Lower leg skin (tissue), 4 donors: ENCODE results near the gene FDCSP. TPM values are rescaled to one million over a fixed set of nuclear protein-coding genes. Genes with fewer than 3 reads are reported as not detected.

ENCODE experiments used
- DNase-seq, 2 donors: peaks; one replicate each; pipeline ENCODE4 v3.0.0-alpha.2; 2019; ENCODE audit warnings: low spot score in 2 of 2
- H3K4me3 ChIP-seq: fragments of 200-600 bp; sonication (generic); 2 replicates; pipeline ENCODE4 v1.5.1; 2017; ENCODE audit warnings: mild to moderate bottlenecking, low read depth; ENCODE audit not compliant: poor library complexity, severe bottlenecking
- POLR2A ChIP-seq, 2 donors: fragments of 450-650 bp; IDR thresholded peaks; one replicate each; pipeline ENCODE4 v1.6.1; 2016 to 2017; ENCODE audit warnings: antibody characterized with exemption in 2 of 2, mild to moderate bottlenecking in 1 of 2, moderate library complexity in 1 of 2
- WGBS, 2 donors: methylation state at CpG; one replicate each; pipeline ENCODE4 v1.1.5; 2018; 5-methylcytosine and 5-hydroxymethylcytosine counted together
- intact Hi-C: fragments of 100-400 bp; cut with DNase I; formaldehyde crosslinking; loops from one replicate; pipeline ENCODE4 v1.15.0; 2023; ENCODE audit warnings: low total_unique reads
- total RNA-seq, 4 donors: library from RNA; depleted of rRNA; stranded (reverse); fragments of >200 nt; gene quantifications; one replicate each; pipeline ENCODE4 v1.1.0, GENCODE V29; 2016
- TF ChIP-seq, protein P1 (sequence below), 3 donors: fragments of 450-650 bp; IDR thresholded peaks; one replicate each; pipeline ENCODE4 v1.5.1; 2016; ENCODE audit warnings: antibody characterized with exemption in 3 of 3, mild to moderate bottlenecking in 3 of 3, moderate library complexity in 2 of 3

The FDCSP gene
- total RNA-seq, 4 donors from 2014 or later: not detected

DNA sequence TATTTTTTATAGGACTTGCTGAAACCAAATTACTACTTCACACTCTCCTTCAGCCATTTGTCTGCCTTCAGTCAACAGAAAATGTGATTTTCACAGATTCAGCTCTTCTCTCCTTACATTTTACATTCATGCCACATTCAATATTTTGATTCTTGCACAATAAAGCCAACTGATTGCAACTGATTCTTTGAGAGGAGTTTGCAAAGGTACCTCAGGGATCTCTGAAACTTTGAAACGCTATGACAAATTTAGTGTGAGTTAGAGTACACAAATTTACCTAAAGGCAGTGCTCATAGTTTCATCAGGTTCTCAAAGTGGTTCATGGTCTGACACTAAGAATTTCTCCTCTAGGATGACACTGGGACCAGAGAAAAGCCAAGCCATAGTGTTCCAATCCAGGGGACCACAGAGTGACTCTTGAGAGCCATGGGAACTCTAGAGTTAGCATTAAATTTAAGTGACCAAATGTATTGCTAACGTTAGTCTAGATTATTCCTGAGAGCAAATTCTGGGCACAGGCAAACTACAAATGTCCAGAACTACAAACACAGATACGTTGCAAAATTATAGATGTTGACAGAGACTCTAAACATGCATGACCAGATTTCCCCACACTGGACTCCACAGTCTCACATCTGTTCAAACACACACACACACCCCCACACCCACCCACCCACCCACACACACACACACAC is 25.5 kb downstream of the FDCSP start:
- DNase-seq: no peak
- 79 to 83% methylated on average over 3 of the region's 3 CpGs for WGBS, 2 donors
- H3K4me3 ChIP-seq: no peak overlapping the region
- intact Hi-C loops: no loop called here
- TF ChIP-seq, protein P1, sequence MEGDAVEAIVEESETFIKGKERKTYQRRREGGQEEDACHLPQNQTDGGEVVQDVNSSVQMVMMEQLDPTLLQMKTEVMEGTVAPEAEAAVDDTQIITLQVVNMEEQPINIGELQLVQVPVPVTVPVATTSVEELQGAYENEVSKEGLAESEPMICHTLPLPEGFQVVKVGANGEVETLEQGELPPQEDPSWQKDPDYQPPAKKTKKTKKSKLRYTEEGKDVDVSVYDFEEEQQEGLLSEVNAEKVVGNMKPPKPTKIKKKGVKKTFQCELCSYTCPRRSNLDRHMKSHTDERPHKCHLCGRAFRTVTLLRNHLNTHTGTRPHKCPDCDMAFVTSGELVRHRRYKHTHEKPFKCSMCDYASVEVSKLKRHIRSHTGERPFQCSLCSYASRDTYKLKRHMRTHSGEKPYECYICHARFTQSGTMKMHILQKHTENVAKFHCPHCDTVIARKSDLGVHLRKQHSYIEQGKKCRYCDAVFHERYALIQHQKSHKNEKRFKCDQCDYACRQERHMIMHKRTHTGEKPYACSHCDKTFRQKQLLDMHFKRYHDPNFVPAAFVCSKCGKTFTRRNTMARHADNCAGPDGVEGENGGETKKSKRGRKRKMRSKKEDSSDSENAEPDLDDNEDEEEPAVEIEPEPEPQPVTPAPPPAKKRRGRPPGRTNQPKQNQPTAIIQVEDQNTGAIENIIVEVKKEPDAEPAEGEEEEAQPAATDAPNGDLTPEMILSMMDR (IDR thresholded peaks at IDR 0.05): no peak
- TF ChIP-seq POLR2A (IDR thresholded peaks at IDR 0.05): no peak

GRCh38 chr4:70251945-70252277 is 26.0 kb downstream of the FDCSP start:
- TF ChIP-seq, protein P1 (IDR thresholded peaks at IDR 0.05): no peak
- no peak for TF ChIP-seq POLR2A (IDR thresholded peaks at IDR 0.05)
- WGBS, 2 donors: 65 to 86% methylated on average over 1 of the region's 1 CpG
- intact Hi-C loops: no loop called here
- H3K4me3 ChIP-seq: no peak overlapping the region
- DNase-seq: no peak

- no peak for TF ChIP-seq POLR2A (IDR thresholded peaks at IDR 0.05)
- TF ChIP-seq, protein P1 (IDR thresholded peaks at IDR 0.05): no peak
These were observed 43.8 kb downstream of the FDCSP start for GRCh38 chr4:70269674-70270073.

DNA sequence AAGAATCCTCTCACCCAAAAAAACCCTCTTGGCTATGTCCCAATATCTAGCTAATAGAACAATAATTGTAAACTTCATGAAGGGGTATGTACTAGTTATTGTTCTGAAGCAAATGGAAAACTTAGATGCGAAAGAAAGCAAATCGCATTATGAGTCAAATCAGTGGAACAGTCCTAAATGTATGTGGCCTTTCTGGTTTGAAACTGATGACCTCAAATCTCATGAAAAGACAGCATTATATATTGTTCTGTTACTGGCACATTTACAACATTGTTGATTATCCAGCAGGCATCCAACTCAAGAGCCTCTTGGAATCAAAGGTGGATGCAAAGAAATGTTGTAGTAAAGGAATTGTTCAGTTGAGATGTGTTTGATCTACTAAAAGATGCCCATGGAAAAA is 51.2 kb downstream of the FDCSP start:
- H3K4me3 ChIP-seq: no peak overlapping the region
- no peak for DNase-seq
- 89 to 93% methylated on average over 2 of the region's 2 CpGs for WGBS, 2 donors

More at GRCh38 chr4:70269674-70270073, 43.8 kb downstream of the FDCSP start:
- DNase-seq: no peak
- H3K4me3 ChIP-seq: no peak overlapping the region
- intact Hi-C loops: loop anchor here (5.0 kb wide), 1 partner anchor 232 kb away; no protein-coding TSS in a partner anchor
- 19 to 23% methylated on average over 1 of the region's 1 CpG for WGBS, 2 donors

DNA sequence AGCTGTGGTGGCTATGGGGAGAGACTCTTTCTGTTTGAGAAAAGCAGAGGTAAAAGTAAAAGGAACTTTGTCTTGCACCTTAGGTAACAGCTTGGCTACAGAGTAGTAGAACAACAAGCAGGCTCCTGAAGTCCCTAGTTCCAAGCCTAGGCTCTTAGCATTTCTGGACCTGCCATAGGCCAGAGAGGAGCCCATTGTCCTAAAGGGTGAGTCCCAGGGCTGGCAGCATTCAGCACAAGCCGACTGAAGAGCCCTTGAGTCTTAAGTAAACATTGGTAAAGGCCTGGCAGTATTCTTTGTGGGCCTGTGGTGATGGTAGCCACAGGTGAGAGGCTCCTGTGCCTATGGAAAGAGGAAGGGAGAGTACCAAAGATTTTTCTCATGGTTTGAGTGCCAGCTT is 54.6 kb downstream of the FDCSP start:
- intact Hi-C loops: no loop called here
- DNase-seq: no peak
- no peak overlapping the region for H3K4me3 ChIP-seq
- no peak for TF ChIP-seq POLR2A (IDR thresholded peaks at IDR 0.05)
- TF ChIP-seq, protein P1 (IDR thresholded peaks at IDR 0.05): no peak
- 58 to 80% methylated on average over 1 of the region's 1 CpG for WGBS, 2 donors

More for the DNA sequence above, 51.2 kb downstream of the FDCSP start:
- intact Hi-C loops: no loop called here
- TF ChIP-seq, protein P1 (IDR thresholded peaks at IDR 0.05): no peak
- no peak for TF ChIP-seq POLR2A (IDR thresholded peaks at IDR 0.05)

Other genes starting within 250 kb of the FDCSP start
- not detected for gene STATH, start 230.2 kb upstream of the FDCSP start, total RNA-seq
- gene HTN3, start 197.7 kb upstream of the FDCSP start, total RNA-seq: not detected
- not detected for gene HTN1, start 175.7 kb upstream of the FDCSP start, total RNA-seq
- not detected for gene PRR27, start 71.9 kb upstream of the FDCSP start, total RNA-seq
- not detected for gene ODAM, start 30.4 kb upstream of the FDCSP start, total RNA-seq
- not detected for gene CSN3, start 16.5 kb downstream of the FDCSP start, total RNA-seq
- gene CABS1, start 108.9 kb downstream of the FDCSP start, total RNA-seq: not detected
- not detected for gene SMR3A, start 134.6 kb downstream of the FDCSP start, total RNA-seq
- not detected for gene SMR3B, start 157.0 kb downstream of the FDCSP start, total RNA-seq
- gene OPRPN, start 171.8 kb downstream of the FDCSP start, total RNA-seq: 1 to 10 TPM in 1 of 4 donors, not detected in 3; 1.4 TPM
- gene MUC7, start 246.1 kb downstream of the FDCSP start, total RNA-seq: 1 to 10 TPM in 2 of 4 donors, under 1 TPM in 2; 0.21 to 7.3 (median 1.7) TPM